ENCODE measurements around the gene CELSR2.
"Not testable (repeated sequence)": the region's sequence is repeated elsewhere in the genome, so short reads cannot be mapped to it uniquely, and the experiment has no call there.

The CELSR2 gene

GRCh38 chr1:109279615-109280278, 30.4 kb downstream of the CELSR2 start:
- no peak for DNase-seq (ENCODE audit: low read depth, low spot score)

GRCh38 chr1:109280862-109281261, 31.5 kb downstream of the CELSR2 start:
- no peak for DNase-seq (ENCODE audit: low read depth, low spot score)

GRCh38 chr1:109281680-109282496, 32.5 kb downstream of the CELSR2 start:
- no peak for DNase-seq (ENCODE audit: low read depth, low spot score)

- DNase-seq (ENCODE audit: low read depth, low spot score): no peak
Observed at GRCh38 chr1:109282497-109282951, 33.2 kb downstream of the CELSR2 start.

GRCh38 chr1:109282952-109283747, 33.8 kb downstream of the CELSR2 start, which contains the start of gene PSRC1:
TSS of gene PSRC1 (minus strand) at chr1:109283145.
- peak; percentile 87 for DNase-seq (ENCODE audit: low read depth, low spot score)

GRCh38 chr1:109283748-109284600, 34.6 kb downstream of the CELSR2 start:
- DNase-seq (ENCODE audit: low read depth, low spot score): no peak

GRCh38 chr1:109286762-109287161, 37.4 kb downstream of the CELSR2 start:
- DNase-seq (ENCODE audit: low read depth, low spot score): not testable (repeated sequence)

- no peak for DNase-seq (ENCODE audit: low read depth, low spot score)
Observed at GRCh38 chr1:109290137-109290536, 40.8 kb downstream of the CELSR2 start.

GRCh38 chr1:109290998-109291397, 41.7 kb downstream of the CELSR2 start:
- no peak for DNase-seq (ENCODE audit: low read depth, low spot score)

GRCh38 chr1:109292364-109292763, 43.0 kb downstream of the CELSR2 start:
- DNase-seq (ENCODE audit: low read depth, low spot score): no peak

GRCh38 chr1:109293026-109293425, 43.7 kb downstream of the CELSR2 start:
- no peak for DNase-seq (ENCODE audit: low read depth, low spot score)

- no peak for DNase-seq (ENCODE audit: low read depth, low spot score)
Observed at GRCh38 chr1:109294481-109294880, 45.1 kb downstream of the CELSR2 start.

- no peak for DNase-seq (ENCODE audit: low read depth, low spot score)
Observed at GRCh38 chr1:109295712-109296415, 46.5 kb downstream of the CELSR2 start.

- no peak for DNase-seq (ENCODE audit: low read depth, low spot score)
Observed at GRCh38 chr1:109296782-109297181, 47.4 kb downstream of the CELSR2 start.

- DNase-seq (ENCODE audit: low read depth, low spot score): no peak
Observed at GRCh38 chr1:109298666-109299557, 49.6 kb downstream of the CELSR2 start.

GRCh38 chr1:109299558-109300343, 50.4 kb downstream of the CELSR2 start:
- no peak for DNase-seq (ENCODE audit: low read depth, low spot score)

- DNase-seq (ENCODE audit: low read depth, low spot score): no peak
Observed at GRCh38 chr1:109300650-109301151, 51.4 kb downstream of the CELSR2 start.

GRCh38 chr1:109301874-109302273, 52.5 kb downstream of the CELSR2 start:
- DNase-seq (ENCODE audit: low read depth, low spot score): no peak
